SKM-1 treated with dmso at 0.1 percent for 144 hours (cell line): Measurements from ENCODE around the gene TRRAP.
"Not testable (repeated sequence)": the region's sequence is repeated elsewhere in the genome, so short reads cannot be mapped to it uniquely, and the experiment has no call there.

ENCODE experiments used
- DNase-seq: peaks from one replicate; lab custom pipeline; 2025; ENCODE audit not compliant: unreplicated experiment; lab: John Stamatoyannopoulos, UW

TRRAP gene

DNA sequence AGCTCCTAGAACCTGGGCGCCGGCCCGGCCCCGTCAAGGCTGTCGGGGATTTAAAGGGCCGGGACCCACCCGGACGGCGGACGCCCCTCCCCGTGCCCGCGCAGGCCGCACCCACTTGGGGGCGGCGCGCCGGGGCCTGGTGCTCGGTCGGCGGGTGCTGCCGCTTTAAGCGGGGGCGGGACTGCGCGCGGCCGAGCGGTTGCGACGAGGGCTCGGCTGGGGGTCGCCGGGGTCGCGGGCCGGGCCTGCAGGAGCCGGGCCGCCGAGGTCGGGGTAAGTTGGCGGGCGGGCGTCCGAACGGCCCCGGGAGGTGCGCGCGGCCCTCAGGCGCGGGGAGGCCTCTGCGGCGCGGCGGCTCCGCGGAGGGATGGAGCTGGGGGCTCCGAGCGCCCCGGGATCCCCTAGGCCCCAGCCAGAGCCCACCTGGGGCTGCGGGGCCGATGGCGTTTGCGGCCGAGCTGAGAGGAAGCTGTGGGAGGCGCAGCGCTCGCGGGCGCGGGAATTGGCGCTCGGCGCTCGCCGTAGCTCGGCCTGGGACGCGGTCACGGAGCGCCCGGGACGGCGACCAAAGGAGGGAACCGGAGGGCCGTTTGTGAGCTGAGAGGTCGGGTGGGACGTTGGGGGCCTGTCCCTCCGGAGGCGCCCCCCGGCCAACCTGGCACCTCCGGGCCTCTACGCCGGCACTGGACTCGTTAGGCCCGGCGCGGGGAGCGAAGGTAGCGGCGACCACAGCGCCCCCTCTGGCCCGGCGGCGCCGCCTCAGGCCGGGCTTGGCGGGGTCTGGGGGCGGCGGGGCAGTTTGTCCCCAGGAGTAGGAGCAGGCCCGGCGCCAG, at the start of gene TRRAP:
TRRAP (plus strand) TSS at position 168 of the 833 bp plus-strand sequence. CDS start 2,619 bp downstream, outside the sequence.
- peak; percentile 44 for DNase-seq

DNA sequence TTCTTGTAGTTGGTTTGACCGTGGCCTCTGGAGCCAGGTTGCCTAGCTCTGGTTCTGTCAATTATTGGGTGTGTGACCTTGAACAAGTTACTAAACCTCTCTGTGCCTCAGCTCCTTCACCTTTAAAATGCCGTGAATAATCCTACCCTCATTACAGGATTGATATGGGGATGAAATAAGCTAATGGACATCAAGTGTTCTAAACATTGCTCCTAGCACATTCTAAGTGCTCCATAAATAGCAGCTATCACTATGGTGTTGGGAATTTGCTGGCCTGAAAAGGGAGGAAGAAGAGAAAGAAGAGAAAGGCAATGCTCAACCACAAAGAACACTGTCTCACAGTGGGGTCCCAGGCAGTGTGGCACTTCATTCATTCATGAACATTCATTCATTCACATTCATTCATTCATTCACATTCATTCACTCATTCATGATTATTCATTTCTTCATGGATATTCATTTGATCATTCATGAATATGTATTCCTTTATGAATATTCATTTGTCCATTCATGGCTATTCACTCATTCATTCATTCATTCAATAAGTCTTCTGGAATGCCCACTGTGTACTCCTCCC, 47.3 kb upstream of the TRRAP start:
- no peak for DNase-seq

DNA sequence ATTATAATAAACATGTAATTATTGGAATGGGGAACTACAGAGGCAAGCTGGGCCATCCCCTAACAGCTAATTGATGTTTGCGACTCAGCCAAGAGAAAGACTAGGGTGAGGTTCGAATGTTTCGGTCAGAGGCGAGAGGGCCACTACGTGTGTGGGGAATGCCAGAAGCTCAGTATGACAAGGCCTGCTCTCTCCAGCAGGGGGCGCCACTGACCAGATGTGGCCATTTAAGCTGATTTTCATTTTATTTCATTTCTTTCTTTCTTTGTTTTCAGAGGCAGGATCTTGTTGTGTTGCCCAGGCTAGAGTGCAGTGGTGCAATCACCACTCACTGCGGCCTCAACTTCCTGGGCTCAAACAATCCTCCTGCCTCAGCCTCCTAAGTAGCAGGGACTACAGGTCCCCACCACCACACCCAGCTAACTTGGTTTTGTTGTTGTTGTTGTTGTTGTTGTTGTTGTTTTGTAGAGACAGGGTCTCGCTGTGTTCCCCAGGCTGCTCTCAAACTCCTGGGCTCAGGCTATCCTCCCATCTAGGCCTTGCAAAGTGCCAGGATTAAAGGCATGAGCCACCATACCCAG, 46.6 kb upstream of the TRRAP start:
- peak; percentile 32 for DNase-seq

DNA sequence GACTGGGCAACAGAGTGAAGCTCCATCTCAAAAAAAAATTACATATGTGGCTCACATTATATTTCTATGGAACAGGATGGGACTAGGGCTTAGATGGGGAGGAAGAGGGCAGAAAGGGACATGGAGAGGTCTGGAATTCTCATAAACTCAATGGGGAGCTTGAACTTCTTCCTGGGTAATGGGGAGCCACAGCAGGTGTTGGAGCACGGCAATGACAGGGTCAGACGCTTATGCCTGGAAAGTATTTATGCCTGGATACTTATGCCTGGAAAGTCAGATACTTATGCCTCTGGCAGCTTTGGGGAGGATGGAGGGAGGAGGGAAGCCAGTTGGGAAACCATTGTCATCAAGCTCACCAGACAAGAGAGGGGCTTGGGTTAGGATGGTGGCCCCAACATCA, 45.3 kb upstream of the TRRAP start:
- DNase-seq, result no peak

DNA sequence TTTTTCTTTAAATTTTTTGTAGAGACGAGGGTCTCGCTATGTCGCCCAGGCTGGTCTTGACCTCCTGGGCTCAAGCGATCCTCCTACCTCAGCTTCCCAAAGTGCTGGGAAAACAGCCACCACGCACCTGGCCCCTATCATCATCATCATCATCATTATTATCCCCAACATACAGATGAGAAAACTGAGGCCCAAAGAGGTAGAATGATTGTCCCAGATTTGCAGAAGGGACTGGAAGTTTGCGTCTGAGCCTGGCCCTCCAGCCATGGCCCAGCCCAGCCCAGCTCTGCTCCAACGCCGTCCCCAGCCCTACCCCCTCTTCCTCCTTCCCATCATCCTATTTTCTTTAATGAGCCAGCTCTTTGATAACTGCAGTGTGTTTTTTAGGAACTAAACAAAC, 43.4 kb upstream of the TRRAP start:
- DNase-seq, result no peak

DNA sequence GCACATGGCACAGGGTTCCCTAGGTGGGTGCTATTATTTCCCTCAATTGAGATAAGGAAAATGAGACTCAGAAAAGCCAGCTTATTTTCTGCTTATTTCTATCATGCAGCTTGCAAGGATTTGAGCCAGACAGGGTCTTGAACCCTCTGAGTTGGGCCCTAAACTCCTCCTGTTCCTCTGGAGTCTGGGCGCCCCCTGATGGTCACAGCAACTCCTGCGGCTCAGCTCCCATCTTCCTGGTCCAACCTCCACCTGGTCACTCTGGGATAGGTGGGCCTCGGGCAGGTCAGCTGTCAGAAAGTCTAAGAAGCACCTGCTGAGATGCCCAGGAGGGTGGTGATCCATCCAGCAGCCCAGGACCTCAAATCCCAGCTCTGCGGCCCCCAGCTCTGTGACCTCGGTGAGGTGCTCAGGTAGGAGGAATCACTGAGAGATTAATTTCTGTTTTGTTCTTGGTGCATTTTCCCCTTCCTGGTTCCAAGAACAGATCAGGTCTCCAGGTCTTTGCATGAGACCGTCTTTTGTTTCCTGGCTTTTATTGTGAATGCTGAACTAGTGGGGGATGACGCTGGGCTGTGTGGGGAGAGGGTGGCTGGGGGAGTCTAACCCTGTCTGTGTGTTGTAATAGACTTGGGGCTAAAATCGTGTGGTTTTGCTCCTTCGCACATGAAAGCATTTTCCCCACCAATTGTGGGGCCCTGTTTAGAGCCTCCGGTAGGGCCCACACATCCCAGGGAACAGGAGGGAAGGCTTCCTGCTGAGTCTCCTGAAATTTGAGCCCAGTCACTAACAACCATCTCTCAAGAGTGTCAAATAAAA, 41.3 kb upstream of the TRRAP start:
- DNase-seq, result peak; percentile 28

DNA sequence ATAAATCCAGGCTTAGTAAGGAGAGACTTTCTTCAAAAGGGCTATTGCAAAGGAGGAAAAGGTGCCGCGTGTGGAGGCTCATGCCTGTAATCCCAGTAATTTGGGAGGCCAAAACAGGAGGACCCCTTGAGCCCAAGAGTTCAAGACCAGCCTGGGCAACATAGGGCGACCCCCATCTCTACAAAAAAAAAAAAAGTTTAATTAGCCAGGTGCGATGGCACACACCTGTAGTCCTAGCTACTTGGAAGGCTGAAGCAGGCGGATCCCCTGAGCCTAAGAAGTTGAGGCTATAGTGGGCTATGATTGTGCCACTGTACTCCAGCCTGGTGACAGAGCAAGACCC, 40.7 kb upstream of the TRRAP start:
- DNase-seq, result no peak

DNA sequence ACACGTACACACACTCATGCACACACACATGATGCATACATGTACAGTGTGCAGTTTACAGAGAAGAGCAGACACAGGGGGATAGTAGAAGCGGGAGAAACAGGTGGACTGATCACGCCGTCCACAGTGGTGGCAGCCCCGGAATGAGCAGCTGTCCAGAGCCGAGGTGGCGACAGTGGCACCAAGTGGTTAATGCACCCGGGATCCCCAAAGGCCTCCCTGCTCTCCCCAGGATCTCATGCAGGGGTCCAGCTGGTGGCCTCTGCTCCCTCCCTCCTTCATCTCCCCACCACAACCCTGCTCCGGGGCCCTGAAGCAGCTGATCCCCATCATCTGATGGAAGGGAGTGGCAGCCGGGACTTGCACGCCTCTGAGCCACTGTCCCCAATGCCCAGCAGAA, 38.2 kb upstream of the TRRAP start:
- no peak for DNase-seq

DNA sequence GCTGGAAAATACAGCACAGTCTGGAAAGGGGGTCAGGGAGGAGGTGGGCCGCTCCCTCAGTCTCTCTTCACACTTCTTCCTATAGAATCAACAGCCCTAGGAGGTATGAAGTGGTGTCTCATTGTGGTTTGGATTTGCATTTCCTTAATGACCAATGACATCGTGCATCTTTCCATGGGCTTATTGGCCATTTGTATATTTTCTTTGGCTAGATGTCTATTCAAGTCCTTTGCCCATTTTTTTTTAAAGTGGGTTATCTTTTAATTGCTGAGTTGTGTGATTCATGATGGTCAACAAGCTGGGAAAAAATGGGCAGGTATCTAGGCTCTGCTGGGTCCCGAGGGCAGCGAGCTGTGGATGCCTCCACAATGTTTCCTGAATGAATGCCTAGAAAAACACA, 37.6 kb upstream of the TRRAP start:
- DNase-seq, result no peak

DNA sequence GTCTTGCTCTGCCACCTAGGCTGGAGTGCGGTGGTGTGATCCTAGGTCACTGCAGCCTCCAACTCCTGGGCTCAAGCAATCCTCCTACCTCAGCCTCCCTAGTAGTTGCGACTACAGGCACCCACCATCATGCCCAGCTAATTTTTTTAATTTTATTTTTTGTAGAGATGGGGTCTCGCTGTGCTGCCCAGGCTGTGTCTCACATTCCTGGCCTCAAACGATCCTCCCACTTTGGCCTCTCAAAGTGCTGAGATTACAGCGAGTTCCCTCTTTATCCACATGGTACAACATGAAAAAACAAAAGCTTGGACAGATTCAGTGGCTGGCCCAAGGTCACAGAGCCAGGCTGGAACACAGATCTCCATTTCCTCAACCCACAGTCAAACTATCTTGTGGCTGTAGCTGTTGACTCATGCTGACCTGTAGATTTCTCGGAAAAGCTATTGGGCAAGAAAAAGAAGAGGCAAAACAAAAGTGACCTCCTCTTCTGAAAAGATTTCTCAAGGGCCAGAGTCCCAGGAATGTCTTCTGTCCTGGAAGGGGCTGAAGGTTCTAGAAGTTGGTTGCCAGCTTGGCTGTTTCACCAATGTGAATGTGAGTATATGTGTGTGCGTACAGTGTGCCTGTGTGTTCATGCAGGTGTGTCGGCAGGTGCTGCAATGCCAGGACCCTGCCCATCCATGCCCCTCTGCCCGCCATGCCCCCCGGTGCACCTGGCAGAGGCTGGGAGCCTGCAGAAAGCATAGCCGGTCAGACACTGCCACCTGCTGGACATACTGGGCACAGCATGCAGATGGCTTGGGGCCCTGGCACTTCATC, 36.9 kb upstream of the TRRAP start:
- no peak for DNase-seq

DNA sequence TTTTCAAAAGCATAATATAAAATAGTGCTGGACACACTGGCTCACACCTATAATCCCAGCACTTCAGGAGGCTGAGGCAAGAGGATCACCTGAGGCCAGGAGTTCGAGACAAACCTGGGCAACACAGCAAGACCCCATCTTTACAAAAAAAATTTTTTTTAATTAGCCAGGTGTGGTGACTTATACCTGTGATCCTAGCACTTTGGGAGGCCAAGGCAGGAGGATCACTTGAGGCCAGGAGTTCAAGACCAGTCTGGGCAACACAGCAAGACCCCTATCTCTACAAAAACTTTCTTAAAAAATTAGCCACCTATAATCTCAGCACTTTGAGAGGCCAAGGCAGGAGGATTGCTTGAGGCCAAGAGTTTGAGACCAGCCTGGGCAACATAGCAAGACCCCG, 35.8 kb upstream of the TRRAP start:
- DNase-seq, result not testable (repeated sequence)

DNA sequence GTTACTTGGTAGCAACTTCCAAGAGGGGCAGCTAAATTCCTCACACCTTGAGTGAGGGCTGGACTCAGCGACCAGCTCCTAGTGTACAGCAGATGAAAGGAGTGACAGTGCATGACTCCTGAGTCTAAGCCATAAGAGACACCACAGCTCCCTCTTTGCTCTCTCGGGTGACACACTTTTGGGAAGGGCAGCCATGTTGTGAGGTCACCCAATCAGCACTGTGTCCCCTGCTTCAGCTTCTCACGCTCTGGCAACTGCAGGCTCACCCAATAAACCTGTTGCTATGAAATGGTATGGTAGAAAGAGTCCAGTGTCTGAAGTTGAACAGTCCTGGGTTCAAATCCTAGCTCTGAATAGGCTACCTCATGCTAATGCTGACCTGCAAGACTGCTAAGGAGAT, 29.4 kb upstream of the TRRAP start:
- DNase-seq, result no peak

DNA sequence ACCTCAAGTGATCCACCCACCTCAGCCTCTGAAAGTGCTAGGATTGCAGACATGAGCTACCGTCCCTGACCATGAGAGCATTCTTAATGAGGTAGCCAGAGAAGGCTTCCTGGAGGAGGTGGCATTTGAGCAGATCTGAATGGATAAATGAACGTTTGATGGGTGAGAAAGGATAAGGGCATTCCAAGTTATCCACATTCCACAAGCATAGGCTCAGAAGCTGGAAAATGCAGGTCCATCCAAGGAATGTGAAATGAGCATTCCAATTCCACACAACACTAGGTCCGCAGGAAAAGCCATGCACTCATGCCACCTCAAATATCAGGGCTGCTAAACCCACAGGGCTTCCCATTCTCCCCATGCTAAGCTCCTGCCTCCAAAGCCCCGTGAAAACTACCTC, 25.5 kb upstream of the TRRAP start:
- DNase-seq, result no peak

DNA sequence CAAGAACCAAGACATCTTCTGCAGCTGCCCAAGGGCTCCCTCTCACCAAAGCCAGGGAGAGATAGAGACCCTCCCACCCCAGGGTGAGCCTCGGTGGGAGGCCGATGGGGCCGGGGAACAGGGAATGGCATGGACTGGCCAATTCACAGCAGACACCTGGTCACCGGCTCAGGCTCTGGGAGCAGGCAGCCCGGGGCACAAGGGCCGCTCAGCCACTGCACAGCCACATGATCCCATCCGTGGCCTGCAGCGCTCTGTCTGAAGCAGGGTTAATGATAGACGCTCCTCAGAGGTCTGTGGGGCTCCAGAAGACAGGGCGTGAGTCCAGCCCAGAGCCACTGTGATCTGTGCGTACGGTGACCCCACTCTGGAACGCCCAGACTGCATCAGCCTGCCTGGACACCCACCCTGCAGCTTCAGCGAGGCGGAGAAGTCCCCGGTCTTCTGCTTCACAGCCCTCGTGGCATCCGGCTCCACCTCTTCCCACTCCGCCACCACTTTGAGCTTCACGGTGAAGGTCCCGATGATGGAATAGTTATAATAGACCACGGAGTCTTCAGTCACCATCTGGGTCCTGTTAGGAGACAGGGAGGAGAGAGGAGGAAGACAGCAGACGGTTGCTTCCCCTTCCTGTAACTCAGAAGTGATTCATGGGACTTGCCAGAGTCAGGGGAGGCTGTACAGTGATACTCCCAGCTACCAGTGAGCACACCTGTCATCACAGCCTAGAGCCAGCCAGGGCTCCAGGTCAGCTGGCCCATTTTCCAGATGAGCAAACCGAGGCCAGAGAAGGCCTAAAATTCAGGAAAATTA, 22.5 kb upstream of the TRRAP start:
- DNase-seq, result no peak

DNA sequence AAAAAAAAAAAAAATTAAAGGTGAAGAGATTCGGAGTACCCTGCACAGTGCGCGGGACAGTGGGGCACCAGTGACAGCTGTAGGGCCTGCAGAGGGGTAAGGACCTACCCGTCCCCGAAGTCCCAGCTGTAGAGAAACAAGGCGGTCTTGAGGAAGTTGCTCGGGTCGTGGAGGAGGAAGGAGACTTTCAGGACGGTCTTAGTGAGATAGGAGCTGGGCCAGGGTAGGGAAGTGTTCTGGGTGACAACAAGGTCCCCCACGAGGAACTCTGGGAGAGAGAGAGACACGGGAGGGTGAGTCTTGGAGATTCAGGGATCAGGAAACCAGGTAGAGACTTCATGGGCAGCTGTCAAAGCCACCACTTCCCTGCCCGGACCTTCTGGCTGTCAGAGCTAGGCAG, 18.3 kb upstream of the TRRAP start:
- DNase-seq, result no peak

DNA sequence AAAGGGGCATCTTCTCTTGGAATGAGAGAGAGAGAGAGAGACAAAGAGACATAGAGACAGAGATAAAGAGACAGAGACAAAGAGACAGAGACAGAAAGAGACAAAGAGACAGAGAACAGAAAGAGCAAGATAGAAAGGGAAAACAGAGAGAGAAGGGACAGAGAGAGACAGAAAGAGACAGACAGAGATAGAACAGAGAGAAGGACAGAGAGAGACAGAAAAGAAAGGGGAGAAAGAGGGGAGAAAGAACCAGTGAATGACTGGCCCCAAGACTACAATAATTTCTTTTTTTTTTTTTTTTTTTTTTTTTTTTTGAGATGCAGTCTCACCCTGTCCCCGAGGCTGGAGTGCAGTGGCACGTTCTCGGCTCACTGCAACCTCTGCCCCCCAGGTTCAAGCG, 16.1 kb upstream of the TRRAP start:
- no peak for DNase-seq

DNA sequence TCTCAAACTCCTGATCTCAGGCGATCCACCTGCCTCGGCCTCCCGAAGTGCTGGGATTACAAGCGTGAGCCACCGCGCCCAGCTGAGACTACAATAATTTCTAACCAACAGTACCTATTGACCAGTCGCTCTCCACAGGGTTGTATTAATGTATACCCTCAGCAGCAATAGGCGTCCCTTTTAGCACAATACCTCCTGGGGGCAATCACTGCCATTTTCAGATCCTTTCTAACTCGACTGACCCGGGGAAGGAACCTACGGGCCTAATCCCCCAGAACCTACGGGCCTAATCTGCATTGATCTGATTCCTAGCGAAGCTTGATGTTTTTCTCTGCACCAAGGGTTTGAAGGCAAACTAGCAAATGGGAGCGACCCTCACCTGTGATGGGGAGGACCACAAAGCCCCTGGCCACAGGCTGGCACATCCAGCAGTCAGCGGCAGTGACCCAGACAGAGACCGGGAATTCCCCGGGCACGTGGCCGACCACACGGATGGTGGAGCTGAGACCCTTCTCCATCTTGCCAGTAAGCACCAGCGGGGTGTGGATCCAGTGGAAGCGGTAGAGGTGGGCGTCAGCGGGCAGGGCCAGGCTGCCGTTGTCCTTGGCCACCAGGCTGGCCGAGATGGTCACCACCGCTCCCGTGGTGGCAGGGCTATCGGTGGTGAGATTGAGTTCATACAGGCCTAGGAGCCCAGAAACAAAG, 15.5 kb upstream of the TRRAP start:
- no peak for DNase-seq

DNA sequence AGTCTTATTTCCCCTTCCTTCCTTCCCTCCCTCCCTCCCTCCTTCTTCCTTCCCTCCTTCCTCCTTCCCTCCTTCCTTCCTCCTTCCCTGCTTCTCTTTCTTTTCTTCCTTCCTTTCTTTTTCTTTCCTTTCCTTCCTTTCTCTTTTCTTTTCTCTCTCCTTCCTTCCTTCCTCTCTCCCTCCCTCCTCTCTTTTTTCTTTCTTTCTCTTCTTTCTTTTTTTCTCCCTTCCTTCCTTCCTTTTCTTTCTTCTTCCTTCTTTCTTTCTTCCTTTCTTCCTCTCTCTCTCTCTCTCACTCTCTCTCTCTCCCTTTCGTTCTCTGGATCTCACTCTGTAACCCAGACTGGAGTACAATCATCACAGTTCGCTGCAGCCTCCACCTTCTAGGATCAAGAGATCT, 14.7 kb upstream of the TRRAP start:
- no peak for DNase-seq

DNA sequence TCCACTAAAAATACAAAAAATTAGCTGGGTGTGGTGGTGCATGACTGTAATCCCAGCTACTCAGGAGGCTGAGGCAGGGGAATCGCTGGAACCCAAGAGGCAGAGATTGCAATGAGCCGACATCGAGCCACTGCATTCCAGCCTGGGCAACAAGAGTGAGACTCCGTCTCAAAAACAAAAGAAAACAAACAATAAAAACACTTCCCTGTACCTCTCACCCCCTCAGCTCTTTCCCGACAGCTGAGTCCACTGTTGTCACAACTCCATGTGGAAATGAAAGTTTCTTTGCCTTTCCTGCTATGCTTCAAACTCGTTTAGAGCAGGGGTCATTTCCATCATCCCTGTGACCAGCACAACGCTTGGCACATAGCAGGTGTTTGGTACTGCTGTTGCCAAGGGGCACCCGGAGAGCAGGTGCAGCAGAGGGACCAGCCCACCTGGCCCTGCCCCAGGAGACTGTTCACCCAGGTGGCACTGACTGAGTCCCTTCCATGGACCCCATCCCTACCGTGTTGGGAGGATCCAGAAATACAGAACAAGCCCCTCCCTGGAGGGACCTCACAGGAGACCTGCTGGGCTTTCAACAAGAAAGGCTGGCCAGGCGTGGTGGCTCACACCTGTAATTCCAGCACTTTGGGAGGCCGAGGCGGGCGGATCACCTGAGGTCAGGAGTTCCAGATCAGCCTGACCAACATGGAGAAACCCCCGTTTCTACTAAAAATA, 13.4 kb upstream of the TRRAP start:
- no peak for DNase-seq
